ENCODE data around the gene HIF1AN. TPM values are rescaled to one million over a fixed set of nuclear protein-coding genes. Genes with fewer than 3 reads are reported as not detected.

Gene HIF1AN
- total RNA-seq: 47.4 and 51.3 TPM in 2 replicates

DNA sequence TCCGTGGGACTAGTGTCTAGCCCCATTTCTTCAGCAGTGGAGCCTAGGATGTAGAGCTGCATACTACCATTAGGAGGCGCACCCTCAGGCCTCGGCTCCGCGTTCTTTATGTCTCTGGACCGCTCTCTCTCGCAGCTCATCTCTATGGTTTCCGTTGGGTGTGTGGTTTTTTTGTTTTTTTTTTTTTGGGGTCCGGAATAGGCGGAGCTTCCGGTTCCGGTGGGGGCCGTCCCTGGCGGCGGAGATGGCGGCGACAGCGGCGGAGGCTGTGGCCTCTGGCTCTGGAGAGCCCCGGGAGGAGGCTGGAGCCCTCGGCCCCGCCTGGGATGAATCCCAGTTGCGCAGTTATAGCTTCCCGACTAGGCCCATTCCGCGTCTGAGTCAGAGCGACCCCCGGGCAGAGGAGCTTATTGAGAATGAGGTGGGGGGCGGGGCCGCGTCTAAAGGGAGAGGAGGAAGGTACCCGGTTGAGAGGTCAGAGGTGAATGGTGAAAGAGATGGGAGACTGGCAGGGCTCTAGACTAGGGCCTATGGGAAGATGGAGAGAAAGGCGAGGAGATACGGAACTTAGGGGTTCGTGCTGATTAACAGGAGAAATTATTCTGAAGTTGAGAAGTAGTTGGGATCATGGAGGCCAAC, at the start of gene HIF1AN:
Gene HIF1AN (plus strand): TSS at position 229 of the 639 bp plus-strand sequence. CDS start 16 bp downstream, at position 245.
- intact Hi-C loops (cut with micrococcal nuclease): loop anchor here (10.0 kb wide), 1 partner anchor 1279 kb away; the partner anchor contains the start of gene OGA
- Mint-ChIP-seq H3K4me3 (no peak within 1 kb of the TSS), H3K36me3 (ENCODE audit: low read depth) (peaks cover 26% of the 10 kb centered on the region), H3K27me3 (no peaks in the 10 kb centered on the region), H3K4me1 (peaks cover 29% of the 10 kb centered on the region), H3K27ac (no peak within 1 kb of the TSS), H3K9me3 (no peaks in the 10 kb centered on the region)
- peak; percentile 97 for DNase-seq

DNA sequence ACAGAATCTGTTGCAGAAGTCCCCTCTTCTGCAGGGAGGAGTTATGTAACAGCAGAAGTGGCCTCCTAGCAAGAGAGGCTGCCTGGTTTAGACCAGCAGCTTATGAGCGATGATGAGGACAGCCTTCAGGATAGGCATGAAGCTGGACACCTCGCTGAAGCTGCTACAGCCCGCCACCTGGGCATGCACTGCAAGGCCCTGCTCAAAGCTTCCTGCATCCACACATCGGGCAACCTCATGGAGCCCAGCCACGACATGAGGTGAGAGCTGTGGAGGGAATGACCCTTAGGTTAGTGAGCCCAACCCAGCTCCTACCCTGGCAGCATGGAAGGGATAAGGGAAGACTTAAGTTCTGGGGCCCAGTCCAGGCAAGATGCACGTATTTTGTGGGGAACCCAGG, 48.2 kb upstream of the HIF1AN start:
- H3K9me3 Mint-ChIP-seq: no peaks in the 10 kb centered on the region
- DNase-seq: no peak
- no peak overlapping the region for H3K27ac Mint-ChIP-seq
- peaks cover 72% of the 10 kb centered on the region for H3K36me3 Mint-ChIP-seq (ENCODE audit: low read depth)
- intact Hi-C loops (cut with micrococcal nuclease): no loop called here
- no peak overlapping the region for H3K4me3 Mint-ChIP-seq
- no peaks in the 10 kb centered on the region for H3K27me3 Mint-ChIP-seq
- H3K4me1 Mint-ChIP-seq: peaks cover 31% of the 10 kb centered on the region

DNA sequence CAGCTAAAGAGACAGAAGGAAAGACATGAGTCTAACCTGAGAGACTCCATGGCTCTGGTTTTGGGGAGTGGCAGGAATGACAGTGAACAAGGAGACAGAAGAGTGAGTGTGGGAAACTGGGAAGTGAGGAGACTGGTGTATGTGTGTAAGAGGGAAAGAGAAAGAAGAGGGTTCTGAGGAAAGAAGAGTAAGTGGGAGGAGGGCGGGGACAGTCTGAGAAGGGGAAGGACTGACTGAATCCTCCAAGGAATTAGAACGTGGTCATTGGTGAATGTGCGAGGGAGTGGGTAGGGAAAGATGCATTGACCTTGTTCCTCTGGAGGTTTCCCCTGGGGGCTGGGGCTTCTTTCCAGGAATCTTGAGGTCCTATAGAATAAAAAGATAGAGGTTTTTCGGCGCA, 46.3 kb upstream of the HIF1AN start:
- H3K4me1 Mint-ChIP-seq: peaks cover 25% of the 10 kb centered on the region
- intact Hi-C loops (cut with micrococcal nuclease): no loop called here
- H3K4me3 Mint-ChIP-seq: no peak overlapping the region
- no peaks in the 10 kb centered on the region for H3K27me3 Mint-ChIP-seq
- no peaks in the 10 kb centered on the region for H3K9me3 Mint-ChIP-seq
- H3K36me3 Mint-ChIP-seq (ENCODE audit: low read depth): peaks cover 82% of the 10 kb centered on the region
- no peak for DNase-seq
- H3K27ac Mint-ChIP-seq: peak overlapping the region; percentile 68

DNA sequence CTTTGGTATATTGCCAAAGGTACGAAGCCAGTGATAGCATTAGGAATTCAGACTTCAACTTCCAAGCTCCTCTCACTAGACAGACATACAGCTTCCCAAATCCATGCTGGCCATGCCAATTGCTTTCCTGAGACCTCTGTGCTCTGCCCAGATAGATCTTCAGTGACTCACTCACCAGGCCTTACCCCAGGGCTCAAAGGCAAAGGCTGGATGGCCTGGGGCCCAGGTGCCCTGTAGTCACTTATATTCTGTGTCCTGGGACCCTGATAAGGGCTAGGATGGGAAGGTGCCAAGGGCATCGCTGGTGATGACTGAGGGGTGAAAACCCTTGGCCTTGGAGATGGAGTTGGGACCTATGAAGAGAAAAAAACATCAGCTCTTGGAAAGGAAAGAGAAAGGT, 45.2 kb upstream of the HIF1AN start:
- Mint-ChIP-seq H3K4me1 (peaks cover 26% of the 10 kb centered on the region), H3K36me3 (ENCODE audit: low read depth) (peaks cover 78% of the 10 kb centered on the region), H3K27ac (peak overlapping the region; percentile 39), H3K27me3 (no peaks in the 10 kb centered on the region), H3K4me3 (no peak overlapping the region), H3K9me3 (no peaks in the 10 kb centered on the region)
- DNase-seq: no peak
- intact Hi-C loops (cut with micrococcal nuclease): no loop called here

DNA sequence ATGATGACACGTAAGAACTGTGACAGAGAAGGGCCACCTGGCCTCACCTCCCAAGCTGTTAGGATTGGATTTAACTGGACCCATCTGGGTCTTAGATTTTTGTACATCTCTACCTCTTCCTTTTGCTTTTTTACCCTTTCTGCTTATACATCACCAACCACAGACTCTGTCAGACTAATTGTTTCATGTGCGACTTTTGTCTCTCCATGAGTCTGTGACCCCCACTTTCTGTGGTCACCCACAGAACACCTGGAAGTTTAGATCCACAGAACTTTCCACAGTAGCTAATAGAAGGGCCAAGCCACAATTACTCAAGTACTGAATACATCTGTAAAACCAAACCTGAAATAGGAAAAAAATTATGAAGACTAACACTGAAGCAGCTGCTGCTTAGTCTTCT, 39.2 kb upstream of the HIF1AN start:
- peak overlapping the region; percentile 70 for H3K27ac Mint-ChIP-seq
- H3K4me3 Mint-ChIP-seq: no peak overlapping the region

DNA sequence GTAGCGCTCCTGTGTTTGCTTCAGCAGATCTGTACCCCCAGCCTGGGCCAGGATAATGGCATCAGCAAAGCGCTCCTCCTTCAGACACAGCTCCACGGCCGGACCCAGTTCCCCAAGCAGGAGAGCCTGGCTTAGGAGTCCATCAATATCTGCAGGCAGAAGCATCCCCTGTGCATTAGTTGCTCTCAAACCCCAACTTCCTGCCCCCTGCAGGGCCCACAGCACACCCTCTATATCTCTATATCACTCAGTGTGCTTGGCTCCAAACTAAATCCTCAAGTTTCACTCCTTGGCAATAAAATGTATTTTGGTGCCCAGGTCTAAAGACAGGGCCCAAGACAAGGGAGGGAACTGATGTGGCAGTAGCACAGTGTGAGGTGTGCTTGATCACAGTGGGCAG, 37.7 kb upstream of the HIF1AN start:
- Mint-ChIP-seq H3K4me3 (peak overlapping the region; percentile 44), H3K4me1 (peaks cover 77% of the 10 kb centered on the region), H3K36me3 (ENCODE audit: low read depth) (peaks cover 85% of the 10 kb centered on the region), H3K27ac (peak overlapping the region; percentile 75), H3K27me3 (no peaks in the 10 kb centered on the region), H3K9me3 (no peaks in the 10 kb centered on the region)
- no peak for DNase-seq
- intact Hi-C loops (cut with micrococcal nuclease): loop anchor here (1.0 kb wide), 1 partner anchor 10 kb away; no protein-coding TSS in a partner anchor

More for the DNA sequence above, 39.2 kb upstream of the HIF1AN start:
- DNase-seq: no peak
- intact Hi-C loops (cut with micrococcal nuclease): no loop called here
- no peaks in the 10 kb centered on the region for H3K9me3 Mint-ChIP-seq
- no peaks in the 10 kb centered on the region for H3K27me3 Mint-ChIP-seq
- H3K4me1 Mint-ChIP-seq: peaks cover 64% of the 10 kb centered on the region
- H3K36me3 Mint-ChIP-seq (ENCODE audit: low read depth): peaks cover 83% of the 10 kb centered on the region

DNA sequence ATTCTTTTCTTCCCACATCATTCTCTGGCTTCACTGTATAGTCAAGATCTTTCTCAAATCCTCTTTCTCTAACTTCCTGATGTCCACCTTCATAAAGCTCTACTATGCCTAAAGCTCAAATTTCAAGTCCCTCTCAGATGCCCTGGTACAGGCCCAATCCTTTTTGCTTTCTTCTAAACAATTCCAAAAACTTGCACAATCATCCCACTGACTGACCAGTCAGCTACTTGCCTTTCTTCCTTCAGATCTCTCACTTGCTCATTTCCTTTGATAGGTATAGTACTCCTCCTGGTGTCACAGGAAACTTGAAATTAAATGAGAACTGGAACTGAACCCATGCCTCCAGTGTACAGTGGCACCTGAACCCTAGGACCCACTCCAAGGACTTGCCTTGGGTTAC, 34.3 kb upstream of the HIF1AN start:
- Mint-ChIP-seq H3K4me1 (peaks cover 85% of the 10 kb centered on the region), H3K4me3 (peak overlapping the region; percentile 2), H3K27me3 (no peaks in the 10 kb centered on the region), H3K27ac (peak overlapping the region; percentile 63), H3K36me3 (ENCODE audit: low read depth) (peaks cover 83% of the 10 kb centered on the region), H3K9me3 (no peaks in the 10 kb centered on the region)
- intact Hi-C loops (cut with micrococcal nuclease): no loop called here
- DNase-seq: no peak

DNA sequence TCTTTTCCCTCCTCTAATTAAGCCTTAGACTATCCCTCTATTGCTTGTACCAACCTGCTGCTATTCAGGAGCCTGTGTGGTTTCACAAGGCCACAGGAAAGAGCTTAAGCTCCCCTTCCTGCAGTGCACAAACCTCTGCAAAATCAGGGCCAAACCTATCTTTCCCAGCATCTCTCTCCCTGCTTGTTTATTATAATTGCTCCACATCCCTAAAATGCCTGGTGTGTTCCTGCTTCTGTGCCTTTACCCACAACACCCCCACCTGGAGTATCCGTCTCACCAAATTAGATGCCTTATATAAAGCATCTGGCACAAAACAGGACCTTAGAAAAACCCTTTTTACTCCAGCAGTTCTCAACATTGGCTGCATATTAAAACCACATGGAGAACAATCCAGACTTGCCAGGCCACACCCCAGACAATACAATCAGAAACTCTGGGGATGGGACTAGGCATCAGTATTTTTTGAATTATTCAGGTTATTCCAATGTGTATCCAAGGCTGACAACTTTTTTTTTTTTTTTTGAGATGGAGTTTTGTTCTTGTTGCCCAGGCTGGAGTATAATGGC, 32.7 kb upstream of the HIF1AN start:
- Mint-ChIP-seq H3K9me3 (no peaks in the 10 kb centered on the region), H3K4me3 (peak overlapping the region; percentile 8), H3K4me1 (peaks cover 88% of the 10 kb centered on the region), H3K27me3 (no peaks in the 10 kb centered on the region), H3K27ac (peak overlapping the region; percentile 41), H3K36me3 (ENCODE audit: low read depth) (peaks cover 76% of the 10 kb centered on the region)
- no peak for DNase-seq
- intact Hi-C loops (cut with micrococcal nuclease): no loop called here

DNA sequence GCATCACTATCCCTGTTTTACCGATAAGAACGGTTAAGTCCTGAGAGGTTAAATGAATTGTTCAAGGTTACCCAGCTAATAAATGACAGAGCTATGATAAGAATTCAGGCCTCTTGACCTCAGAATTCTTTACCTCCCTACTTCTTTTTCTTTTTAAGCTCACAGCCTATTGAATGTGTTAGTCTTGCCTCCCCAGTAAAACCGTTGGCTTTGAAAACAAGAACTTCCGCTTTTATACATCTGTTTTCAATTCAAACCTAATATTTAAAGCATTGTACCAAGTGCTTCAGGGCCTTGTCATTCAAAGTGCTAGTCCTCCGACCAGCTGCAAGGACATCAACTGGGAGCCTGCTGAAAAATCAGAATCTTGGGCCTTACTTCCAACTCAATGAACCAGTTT, 31.6 kb upstream of the HIF1AN start:
- intact Hi-C loops (cut with micrococcal nuclease): no loop called here
- Mint-ChIP-seq H3K27me3 (no peaks in the 10 kb centered on the region), H3K27ac (no peak overlapping the region), H3K9me3 (no peaks in the 10 kb centered on the region), H3K4me3 (no peak overlapping the region), H3K4me1 (peaks cover 88% of the 10 kb centered on the region), H3K36me3 (ENCODE audit: low read depth) (peaks cover 66% of the 10 kb centered on the region)
- no peak for DNase-seq

DNA sequence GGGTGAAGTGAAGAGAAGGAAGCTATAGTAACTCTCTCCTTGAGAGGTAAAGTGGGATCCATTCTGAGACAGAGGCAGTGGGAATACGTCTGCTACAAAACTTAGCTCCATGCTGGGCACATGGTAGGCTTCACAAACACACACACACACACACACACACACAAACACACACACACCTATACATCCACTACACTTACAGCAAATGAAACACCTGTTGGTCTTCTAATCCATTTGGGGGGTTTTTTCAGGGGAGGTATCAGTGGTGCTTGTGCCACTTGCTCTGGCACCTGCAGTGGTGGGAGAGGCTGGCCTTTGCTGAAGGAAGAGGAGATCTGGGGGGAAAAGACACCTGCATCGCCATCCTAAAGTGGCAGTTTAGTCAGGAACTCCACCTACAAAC, 30.6 kb upstream of the HIF1AN start:
- Mint-ChIP-seq H3K4me3 (peak overlapping the region; percentile 80), H3K27me3 (no peaks in the 10 kb centered on the region), H3K27ac (peak overlapping the region; percentile 62), H3K4me1 (peaks cover 86% of the 10 kb centered on the region), H3K9me3 (no peaks in the 10 kb centered on the region), H3K36me3 (ENCODE audit: low read depth) (peaks cover 55% of the 10 kb centered on the region)
- no peak for DNase-seq
- intact Hi-C loops (cut with micrococcal nuclease): loop anchor here (5.0 kb wide), 1 partner anchor 218 kb away; the partner anchor contains the start of gene BLOC1S2

DNA sequence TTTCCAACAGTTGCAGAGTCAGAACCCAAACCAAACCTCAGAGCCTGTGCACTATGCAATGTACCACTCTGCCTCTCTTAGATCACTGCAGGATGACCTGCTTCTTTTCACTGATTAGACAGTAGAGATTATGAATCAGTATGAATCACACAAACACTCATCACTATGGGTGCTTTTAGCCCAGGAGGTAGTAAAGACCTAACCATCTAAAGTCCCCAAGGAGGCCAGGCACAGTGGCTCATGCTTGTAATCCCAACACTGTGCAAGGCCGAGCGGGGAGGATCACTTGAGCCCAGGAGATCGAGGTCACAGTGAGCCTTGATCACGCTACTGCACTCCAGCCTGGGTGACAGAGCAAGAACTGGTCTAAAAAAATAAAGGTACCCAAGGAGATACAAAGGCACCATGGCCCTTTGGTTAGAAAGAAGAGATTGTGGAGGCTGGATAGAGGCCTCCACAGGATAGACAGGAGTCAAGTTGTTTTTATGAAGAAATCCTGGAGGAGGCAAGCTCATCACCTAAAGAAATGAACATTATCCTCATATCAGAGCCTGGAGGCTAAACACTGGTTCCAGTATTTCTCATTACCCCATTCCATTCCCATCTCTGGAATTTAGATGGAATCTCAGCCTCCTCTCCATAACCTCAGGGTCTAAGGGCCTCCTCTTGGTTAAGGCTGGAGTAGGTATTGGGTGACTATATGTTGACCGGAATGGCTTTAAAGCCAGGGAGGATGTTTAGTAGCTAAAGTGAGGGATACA, 29.0 kb upstream of the HIF1AN start:
- no peaks in the 10 kb centered on the region for H3K9me3 Mint-ChIP-seq
- DNase-seq: peak; percentile 70
- H3K4me3 Mint-ChIP-seq: peak overlapping the region; percentile 80
- peaks cover 92% of the 10 kb centered on the region for H3K4me1 Mint-ChIP-seq
- peak overlapping the region; percentile 89 for H3K27ac Mint-ChIP-seq
- peaks cover 45% of the 10 kb centered on the region for H3K36me3 Mint-ChIP-seq (ENCODE audit: low read depth)
- H3K27me3 Mint-ChIP-seq: no peaks in the 10 kb centered on the region
- intact Hi-C loops (cut with micrococcal nuclease): loop anchor here (5.0 kb wide), 1 partner anchor 219 kb away; the partner anchor contains the start of gene BLOC1S2

DNA sequence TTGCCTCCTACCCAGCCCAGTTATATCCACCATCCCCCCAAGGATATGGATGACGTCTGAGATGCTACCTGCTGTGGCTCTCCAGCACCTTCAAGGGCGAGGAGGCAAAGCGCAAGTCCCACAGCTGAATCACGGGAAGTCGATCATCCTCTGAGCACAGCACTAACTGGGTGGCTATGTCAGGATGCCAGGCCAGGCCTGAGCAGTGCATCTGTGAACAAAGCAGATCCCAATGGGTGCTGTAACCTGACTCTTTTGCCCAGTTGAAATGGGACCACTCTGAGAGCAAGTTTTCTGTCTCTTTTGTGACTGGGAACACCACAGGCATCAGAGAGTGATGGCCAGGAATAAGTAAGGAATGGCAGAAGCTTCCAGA, 28.4 kb upstream of the HIF1AN start:
- Mint-ChIP-seq H3K4me1 (peaks cover 92% of the 10 kb centered on the region), H3K9me3 (no peaks in the 10 kb centered on the region), H3K27me3 (no peaks in the 10 kb centered on the region), H3K4me3 (peak overlapping the region; percentile 80), H3K36me3 (ENCODE audit: low read depth) (peaks cover 46% of the 10 kb centered on the region), H3K27ac (peak overlapping the region; percentile 89)
- intact Hi-C loops (cut with micrococcal nuclease): loop anchor here (5.0 kb wide), 1 partner anchor 220 kb away; the partner anchor contains the start of gene BLOC1S2
- DNase-seq: peak; percentile 69

DNA sequence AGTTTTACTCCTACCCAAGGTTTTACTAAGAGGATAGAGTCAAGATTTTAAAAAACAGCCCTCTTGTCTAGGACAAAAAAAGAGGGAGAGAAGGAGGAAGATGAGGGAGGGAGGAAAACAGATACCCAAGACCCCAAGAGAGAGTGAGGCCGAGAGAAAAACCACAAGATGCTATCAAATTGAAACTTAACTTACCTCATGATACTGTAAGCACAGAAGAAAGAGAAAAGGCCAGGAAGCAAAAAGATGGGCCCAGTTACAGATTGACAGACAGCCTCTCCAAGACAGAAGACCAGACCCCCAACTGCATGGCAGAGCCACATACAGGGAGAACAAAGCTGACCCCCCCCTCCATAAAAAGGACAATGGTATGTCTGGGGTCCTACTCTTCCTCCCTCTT, 27.5 kb upstream of the HIF1AN start:
- intact Hi-C loops (cut with micrococcal nuclease): loop anchor here (1.0 to 5.0 kb wide), 8 partner anchors 10 to 221 kb away; partner anchors contain the start of gene BLOC1S2
- H3K36me3 Mint-ChIP-seq (ENCODE audit: low read depth): peaks cover 49% of the 10 kb centered on the region
- no peak for DNase-seq

More for the DNA sequence above, 27.5 kb upstream of the HIF1AN start:
- Mint-ChIP-seq H3K27ac (peak overlapping the region; percentile 89), H3K4me1 (peaks cover 91% of the 10 kb centered on the region), H3K27me3 (no peaks in the 10 kb centered on the region), H3K9me3 (no peaks in the 10 kb centered on the region), H3K4me3 (peak overlapping the region; percentile 80)

Data from activated CD4-positive, alpha-beta T cell treated with anti-CD3 and anti-CD28 coated beads, Interleukin-2, amount 10 ng/mL, durations not matched to agents 24 days and 14 days (primary cell).